Body of pancreas (tissue), 4 donors: Measurements from ENCODE around the gene LRIG2.

ENCODE experiments used
- POLR2A ChIP-seq, 3 donors: fragments of 450-650 bp; IDR thresholded peaks; one replicate each; pipeline ENCODE4 v1.6.1; 2016; ENCODE audit warnings: antibody characterized with exemption in 3 of 3, mild to moderate bottlenecking in 2 of 3
- TF ChIP-seq, protein P1 (sequence below), 7 experiments: fragments of 450-650 bp in 4 of 7; fragments of 200-600 bp in 3 of 7; sonication (generic) in 3 of 7; IDR thresholded peaks; one replicate each; pipeline ENCODE4 v1.5.1; 2016 to 2019; ENCODE audit warnings: antibody characterized with exemption in 7 of 7

DNA sequence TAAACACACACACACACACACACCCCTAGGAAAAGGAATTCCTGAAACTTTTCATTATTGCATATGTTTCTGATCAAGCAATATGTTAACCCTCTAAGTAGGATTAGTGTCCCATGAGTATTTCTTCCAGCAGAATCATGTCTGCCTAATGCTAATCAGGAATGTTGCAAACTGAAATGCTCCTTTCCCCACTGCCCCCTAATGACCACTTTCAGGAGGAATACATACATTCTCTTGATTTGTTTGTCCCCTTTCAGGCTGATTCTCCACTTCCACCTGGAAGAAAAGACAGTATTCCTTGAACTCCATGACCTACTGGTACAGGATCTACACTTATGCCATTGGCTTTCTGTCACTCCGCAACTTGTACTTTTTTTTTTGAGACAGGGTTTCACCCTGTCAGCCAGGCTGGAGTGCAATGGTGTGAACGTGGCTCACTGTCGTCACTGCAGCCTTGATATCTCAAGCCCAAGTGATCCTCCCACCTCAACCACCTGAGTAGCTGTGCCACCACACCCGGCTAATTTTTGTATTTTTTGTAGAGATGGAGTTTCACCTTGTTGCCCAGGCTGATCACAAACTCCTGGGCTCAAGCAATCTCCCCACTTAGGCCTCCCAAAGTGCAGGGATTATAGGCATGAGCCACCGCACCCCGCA lies 56.7 kb downstream of the LRIG2 start:
- TF ChIP-seq POLR2A (IDR thresholded peaks at IDR 0.05) = no peak
- TF ChIP-seq, protein P1, sequence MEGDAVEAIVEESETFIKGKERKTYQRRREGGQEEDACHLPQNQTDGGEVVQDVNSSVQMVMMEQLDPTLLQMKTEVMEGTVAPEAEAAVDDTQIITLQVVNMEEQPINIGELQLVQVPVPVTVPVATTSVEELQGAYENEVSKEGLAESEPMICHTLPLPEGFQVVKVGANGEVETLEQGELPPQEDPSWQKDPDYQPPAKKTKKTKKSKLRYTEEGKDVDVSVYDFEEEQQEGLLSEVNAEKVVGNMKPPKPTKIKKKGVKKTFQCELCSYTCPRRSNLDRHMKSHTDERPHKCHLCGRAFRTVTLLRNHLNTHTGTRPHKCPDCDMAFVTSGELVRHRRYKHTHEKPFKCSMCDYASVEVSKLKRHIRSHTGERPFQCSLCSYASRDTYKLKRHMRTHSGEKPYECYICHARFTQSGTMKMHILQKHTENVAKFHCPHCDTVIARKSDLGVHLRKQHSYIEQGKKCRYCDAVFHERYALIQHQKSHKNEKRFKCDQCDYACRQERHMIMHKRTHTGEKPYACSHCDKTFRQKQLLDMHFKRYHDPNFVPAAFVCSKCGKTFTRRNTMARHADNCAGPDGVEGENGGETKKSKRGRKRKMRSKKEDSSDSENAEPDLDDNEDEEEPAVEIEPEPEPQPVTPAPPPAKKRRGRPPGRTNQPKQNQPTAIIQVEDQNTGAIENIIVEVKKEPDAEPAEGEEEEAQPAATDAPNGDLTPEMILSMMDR (IDR thresholded peaks at IDR 0.05) = no peak
